NCI-H460 (cell line): ENCODE measurements around the gene LDAH. TPM values are rescaled to one million over a fixed set of nuclear protein-coding genes. Genes with fewer than 3 reads are reported as not detected.
"Not testable (repeated sequence)": the region's sequence is repeated elsewhere in the genome, so short reads cannot be mapped to it uniquely, and the experiment has no call there.

ENCODE experiments used
- DNase-seq: peaks from one replicate; pipeline ENCODE4 v3.0.0-alpha.2; 2016; ENCODE audit warnings: low read depth; ENCODE audit errors: extremely low read depth
- total RNA-seq: library from RNA; depleted of rRNA; stranded (reverse); fragments of >200 nt; shearing (Covaris generic); gene quantifications from 2 replicates; pipeline ENCODE4 v1.2.3, GENCODE V29; 2014

Gene LDAH
- total RNA-seq, 1 experiment from 2014 or later, result 40.7 TPM

DNA sequence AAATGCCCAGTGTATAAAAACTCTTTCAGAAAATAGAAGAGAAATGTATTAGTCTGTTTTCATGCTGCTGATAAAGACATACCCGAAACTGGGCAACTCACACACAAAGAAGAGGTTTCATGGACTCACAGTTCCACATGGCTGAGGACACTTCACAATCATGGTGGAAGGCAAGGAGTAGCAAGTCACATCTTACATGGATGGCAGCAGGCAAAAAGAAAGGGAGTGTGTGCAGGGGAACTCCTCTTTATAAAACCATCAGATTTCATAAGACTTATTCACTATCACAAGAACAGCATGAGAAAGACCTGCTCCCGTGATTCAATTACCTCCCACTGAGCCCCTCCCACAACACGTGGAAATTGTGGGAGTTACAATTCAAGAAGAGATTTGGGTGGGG, 29.0 kb downstream of the LDAH start:
- not testable (repeated sequence) for DNase-seq

DNA sequence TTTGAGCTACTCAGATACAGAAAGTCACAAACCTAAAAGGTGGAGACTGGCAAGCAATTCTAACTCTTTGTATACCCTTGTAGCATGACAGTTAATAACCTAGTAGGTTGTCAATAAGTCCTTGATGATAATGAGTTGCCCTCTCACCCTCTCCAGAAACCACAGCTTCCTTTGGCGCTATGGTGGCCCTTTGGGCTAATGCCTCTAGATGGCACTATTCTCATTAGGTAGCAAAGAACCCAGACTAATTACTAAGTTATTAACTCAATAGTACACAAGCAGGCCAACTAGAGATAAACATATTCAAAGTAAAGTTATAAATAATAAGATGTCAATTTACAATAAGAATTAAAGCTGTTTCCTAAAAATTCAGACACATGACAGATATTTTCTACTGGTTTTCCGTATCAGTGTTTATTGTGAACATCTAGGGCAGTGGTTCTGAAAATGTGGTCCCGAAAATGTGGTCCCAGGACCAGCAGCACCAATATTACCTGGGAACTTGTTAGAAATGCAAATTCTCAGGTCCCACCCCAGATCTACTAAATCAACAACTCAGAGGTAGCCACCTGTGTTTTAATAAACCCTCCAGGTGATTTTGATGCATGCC, 41.1 kb downstream of the LDAH start:
- peak; percentile 25 for DNase-seq

- no peak for DNase-seq
These were observed 51.6 kb downstream of the LDAH start for GRCh38 chr2:20771299-20771698.

- DNase-seq, result no peak
These were observed 55.9 kb downstream of the LDAH start for GRCh38 chr2:20766798-20767644.

DNA sequence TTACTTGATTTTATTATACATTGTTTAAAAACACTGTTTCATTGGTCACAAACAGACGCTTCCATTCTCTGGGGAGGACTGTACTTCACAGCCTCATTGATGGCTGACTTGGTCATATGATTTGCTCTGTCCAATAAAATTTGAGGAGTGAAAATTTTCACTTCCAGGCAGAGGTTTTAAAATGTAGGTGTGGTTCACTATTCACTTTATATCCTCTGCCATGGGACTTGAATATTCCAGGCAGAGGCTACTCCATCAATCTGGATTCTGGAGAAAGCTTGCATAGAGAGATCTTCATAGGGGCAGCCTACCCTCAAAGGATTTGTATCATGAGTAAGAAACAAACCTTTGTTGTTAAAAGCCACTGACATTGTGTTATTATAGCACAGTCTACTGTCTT, 56.7 kb downstream of the LDAH start:
- DNase-seq, result no peak

GRCh38 chr2:20762945-20763683, 59.8 kb downstream of the LDAH start:
- DNase-seq, result no peak

DNA sequence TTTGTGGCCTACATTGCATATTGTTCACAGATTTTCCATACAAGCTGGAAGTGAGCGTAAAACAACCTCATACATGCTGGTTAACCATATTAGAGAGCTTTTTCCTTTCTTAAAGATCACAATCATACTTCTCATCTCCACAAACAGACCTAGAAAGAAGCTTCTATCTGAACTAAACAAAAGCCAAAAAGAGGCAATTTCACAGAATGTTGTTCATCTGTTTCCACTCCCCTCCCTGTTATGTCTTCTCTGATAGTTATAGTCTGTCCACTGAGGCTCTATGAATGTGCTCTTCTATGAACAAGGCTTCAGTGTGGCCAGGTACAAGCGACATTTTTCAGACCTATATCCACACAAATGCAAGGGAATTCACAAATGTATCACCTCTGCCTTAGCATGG, 63.4 kb downstream of the LDAH start:
- DNase-seq, result no peak

DNA sequence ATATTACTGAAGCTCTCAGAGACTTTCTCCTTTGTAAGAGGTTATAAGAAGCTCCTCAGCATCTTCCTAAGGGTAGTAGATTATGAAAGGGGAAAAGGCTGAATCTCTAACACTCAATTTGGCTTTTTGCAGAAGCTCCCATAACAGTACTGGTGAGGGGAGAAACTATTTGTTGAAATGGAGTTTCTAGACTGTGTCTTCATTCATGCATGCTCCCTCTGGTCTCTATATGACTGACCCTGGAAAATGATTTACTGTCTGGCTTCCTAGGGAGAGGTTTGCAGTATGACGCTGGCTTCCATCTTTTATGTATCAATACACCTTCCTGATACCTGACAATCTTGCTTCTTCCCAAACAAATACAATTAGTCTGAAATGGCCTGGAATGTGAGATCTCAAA, 63.9 kb downstream of the LDAH start:
- DNase-seq, result no peak

- DNase-seq, result no peak
These were observed 65.4 kb downstream of the LDAH start for GRCh38 chr2:20757405-20758090.

GRCh38 chr2:20755132-20755800, 67.6 kb downstream of the LDAH start:
- DNase-seq, result no peak

DNA sequence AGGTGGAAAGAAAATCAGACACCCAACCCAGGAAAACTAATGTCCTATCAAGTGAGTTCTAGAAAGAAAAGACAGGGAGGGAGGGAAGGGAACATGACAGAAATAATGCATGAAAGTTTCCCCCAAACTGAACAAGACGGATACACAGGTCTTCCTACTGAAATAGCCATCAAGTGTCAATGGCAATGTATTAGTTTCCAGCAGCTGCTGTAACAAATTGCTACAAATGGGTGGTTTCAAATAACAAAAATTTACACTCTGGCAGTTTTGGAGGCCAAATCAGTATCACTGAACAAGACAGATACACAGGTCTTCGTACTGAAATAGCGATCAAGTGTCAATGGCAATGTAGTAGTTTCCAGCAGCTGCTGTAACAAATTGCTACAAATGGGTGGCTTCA, 70.6 kb downstream of the LDAH start:
- DNase-seq, result no peak

- DNase-seq, result no peak
These were observed 75.6 kb downstream of the LDAH start for GRCh38 chr2:20747317-20747716.

DNA sequence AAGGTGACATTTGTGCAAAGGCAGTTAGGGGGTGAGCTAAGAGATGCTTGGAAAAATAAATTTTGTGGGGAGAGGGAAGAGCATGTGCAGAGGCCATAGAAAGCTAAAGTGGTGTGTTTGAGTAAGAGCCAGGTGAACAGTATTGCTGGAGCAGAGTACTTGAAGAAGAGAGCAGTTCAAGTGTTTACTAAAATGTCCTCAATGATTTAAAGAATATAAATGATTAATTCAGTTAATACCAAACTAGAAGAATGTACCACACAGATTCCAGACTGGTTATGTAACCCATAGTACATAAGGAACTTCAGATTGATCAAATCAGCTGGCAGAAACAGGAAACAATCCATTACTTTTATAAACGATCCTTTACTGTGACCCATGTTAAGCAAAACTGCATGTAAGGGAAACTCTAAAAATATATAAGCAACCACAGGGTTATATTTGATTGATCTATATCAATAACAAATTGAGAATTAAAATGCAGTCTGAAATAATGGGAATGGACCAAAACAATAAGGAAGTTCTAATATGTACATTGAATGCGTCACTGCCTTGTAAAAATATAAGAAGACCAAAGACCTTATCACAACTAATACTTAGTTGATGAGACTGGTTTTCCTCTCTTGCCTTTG, 76.9 kb downstream of the LDAH start:
- DNase-seq, result no peak

- DNase-seq, result no peak
These were observed 78.2 kb downstream of the LDAH start for GRCh38 chr2:20744366-20745335.

- DNase-seq, result no peak
These were observed 84.1 kb downstream of the LDAH start for GRCh38 chr2:20738772-20739171.

- DNase-seq, result no peak
These were observed 85.4 kb downstream of the LDAH start for GRCh38 chr2:20737505-20737904.

- DNase-seq, result no peak
These were observed 94.7 kb downstream of the LDAH start for GRCh38 chr2:20728114-20728758.

- no peak for DNase-seq
These were observed 96.0 kb downstream of the LDAH start for GRCh38 chr2:20726913-20727312.
